Measurements from ENCODE around the gene CENPU.

DNA sequence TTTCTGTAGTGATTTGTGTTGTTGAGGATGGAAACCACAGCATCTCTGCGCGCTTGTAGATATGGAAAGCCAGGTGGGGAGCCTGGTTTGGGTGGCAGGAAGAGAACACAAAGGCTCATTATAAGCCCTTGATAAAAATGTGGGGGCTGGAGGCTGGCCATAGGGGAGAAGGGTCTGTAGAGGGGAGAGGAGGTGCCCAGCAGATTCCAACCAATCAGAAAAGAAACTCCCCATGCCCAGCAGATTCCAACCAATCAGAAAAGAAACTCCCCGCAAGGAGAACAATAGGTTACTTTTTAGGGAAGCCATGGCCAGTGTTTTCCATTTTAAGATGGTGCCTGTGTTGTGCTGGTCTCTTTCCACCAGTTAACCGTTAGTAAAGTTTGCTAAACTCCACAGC, 9.8 kb upstream of the CENPU start:
- TF ChIP-seq, protein P1, sequence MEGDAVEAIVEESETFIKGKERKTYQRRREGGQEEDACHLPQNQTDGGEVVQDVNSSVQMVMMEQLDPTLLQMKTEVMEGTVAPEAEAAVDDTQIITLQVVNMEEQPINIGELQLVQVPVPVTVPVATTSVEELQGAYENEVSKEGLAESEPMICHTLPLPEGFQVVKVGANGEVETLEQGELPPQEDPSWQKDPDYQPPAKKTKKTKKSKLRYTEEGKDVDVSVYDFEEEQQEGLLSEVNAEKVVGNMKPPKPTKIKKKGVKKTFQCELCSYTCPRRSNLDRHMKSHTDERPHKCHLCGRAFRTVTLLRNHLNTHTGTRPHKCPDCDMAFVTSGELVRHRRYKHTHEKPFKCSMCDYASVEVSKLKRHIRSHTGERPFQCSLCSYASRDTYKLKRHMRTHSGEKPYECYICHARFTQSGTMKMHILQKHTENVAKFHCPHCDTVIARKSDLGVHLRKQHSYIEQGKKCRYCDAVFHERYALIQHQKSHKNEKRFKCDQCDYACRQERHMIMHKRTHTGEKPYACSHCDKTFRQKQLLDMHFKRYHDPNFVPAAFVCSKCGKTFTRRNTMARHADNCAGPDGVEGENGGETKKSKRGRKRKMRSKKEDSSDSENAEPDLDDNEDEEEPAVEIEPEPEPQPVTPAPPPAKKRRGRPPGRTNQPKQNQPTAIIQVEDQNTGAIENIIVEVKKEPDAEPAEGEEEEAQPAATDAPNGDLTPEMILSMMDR (IDR thresholded peaks at IDR 0.05): no peak
- TF ChIP-seq POLR2AphosphoS5 (IDR thresholded peaks at IDR 0.05): no peak

Data from esophagus muscularis mucosa (tissue), 3 donors.